Measurements from ENCODE around the gene STAT2. TPM values are rescaled to one million over a fixed set of nuclear protein-coding genes. Genes with fewer than 3 reads are reported as not detected.

STAT2 gene
- total and polyA plus RNA-seq, 10 of the 15 experiments (the other 5 are each of a cell fraction or from before 2014, with no cell fraction given) = 16.9 to 106 (median 77.9) TPM

GRCh38 chr12:56333679-56334489 is 26.0 kb downstream of the STAT2 start, which contains the start of gene PAN2 (continued):
- TF ChIP-seq LARP7 (IDR thresholded peaks at IDR 0.05) (no peak), ATF3 (IDR thresholded peaks at IDR 0.05; ENCODE audit: borderline replicate concordance, extremely low read depth, low read depth, low read length) (peak; percentile 13; the same call in 1 of the 2 replicates), HDAC2 (IDR thresholded peaks at IDR 0.05) (no peak), ZNF687 (IDR thresholded peaks at IDR 0.05) (peak; percentile 96), BACH1 (IDR thresholded peaks at IDR 0.05; ENCODE audit: borderline replicate concordance) (peak; percentile 8; the same call in 1 of the 2 replicates), MLLT1 (IDR thresholded peaks at IDR 0.05) (peak; percentile 59; the same call in 1 of the 2 replicates), MYC (IDR thresholded peaks at IDR 0.05; ENCODE audit: insufficient read depth, insufficient read length, insufficient replicate concordance, low read length, severe bottlenecking) (no peak), ESRRA (IDR thresholded peaks at IDR 0.05; ENCODE audit: low read length) (no peak), MYB (IDR thresholded peaks at IDR 0.05; ENCODE audit: borderline replicate concordance, low read depth, low read length) (no peak), JUND (IDR thresholded peaks at IDR 0.05; ENCODE audit: low read depth, low read length) (peak; percentile 68; the same call in 1 of the 2 replicates), ZBED1 (IDR thresholded peaks at IDR 0.05; ENCODE audit: borderline replicate concordance) (no peak), NBN (IDR thresholded peaks at IDR 0.05) (peak; percentile 72; the same call in 1 of the 2 replicates), CREM (IDR thresholded peaks at IDR 0.05; ENCODE audit: low read depth) (peak; percentile 92), TARDBP (IDR thresholded peaks at IDR 0.05; ENCODE audit: borderline replicate concordance) (no peak; the same call in 1 of the 2 replicates), EGR1 (IDR thresholded peaks at IDR 0.05; ENCODE audit: borderline replicate concordance in 1 of 2, low read depth in 2 of 2, low read length in 2 of 2) (peak in 1 of 2 experiments; percentile 3; a peak in 1 of 3 replicates), KLF5 (IDR thresholded peaks at IDR 0.05; ENCODE audit: partially characterized antibody) (peak; percentile 95), PKNOX1 (IDR thresholded peaks at IDR 0.05) (no peak; the same call in 1 of the 2 replicates), ELK1 (IDR thresholded peaks at IDR 0.05; ENCODE audit: low read depth, low read length) (no peak), JUNB (IDR thresholded peaks at IDR 0.05) (no peak; the same call in 1 of the 2 replicates), MTA2 (IDR thresholded peaks at IDR 0.05; ENCODE audit: low read depth) (peak; percentile 69)

All from GM12878 (cell line).